Sigmoid colon (tissue), 4 donors: ENCODE results near the gene PCDHA11.

ENCODE experiments used
- POLR2A ChIP-seq, 2 donors: fragments of 450-650 bp; IDR thresholded peaks; one replicate each; pipeline ENCODE4 v1.6.1; 2016; ENCODE audit warnings: antibody characterized with exemption in 2 of 2, mild to moderate bottlenecking in 2 of 2, moderate library complexity in 2 of 2
- POLR2AphosphoS5 ChIP-seq, 4 donors: sonication (generic); formaldehyde crosslinking; IDR thresholded peaks; one replicate each; pipeline ENCODE4 v1.6.1; 2017; ENCODE audit warnings: antibody characterized with exemption in 4 of 4
- TF ChIP-seq, protein P1 (sequence below), 4 experiments: fragments of 450-650 bp in 3 of 4; fragments of 200-600 bp in 1 of 4; IDR thresholded peaks; one replicate each; pipeline ENCODE4 v1.5.1; 2016 to 2019; ENCODE audit warnings: antibody characterized with exemption in 4 of 4, mild to moderate bottlenecking in 3 of 4, moderate library complexity in 2 of 4

DNA sequence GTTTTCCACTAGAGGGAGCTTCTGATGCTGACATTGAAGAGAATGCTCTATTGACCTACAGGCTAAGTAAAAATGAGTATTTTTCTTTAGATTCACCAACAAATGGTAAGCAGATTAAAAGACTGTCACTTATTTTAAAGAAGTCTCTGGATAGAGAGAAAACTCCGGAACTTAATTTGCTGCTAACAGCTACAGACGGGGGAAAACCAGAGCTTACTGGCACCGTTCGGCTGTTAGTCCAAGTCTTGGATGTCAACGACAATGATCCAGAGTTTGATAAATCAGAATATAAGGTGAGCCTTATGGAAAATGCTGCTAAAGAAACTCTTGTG lies 764 bp downstream of the PCDHA11 start:
- TF ChIP-seq, protein P1, sequence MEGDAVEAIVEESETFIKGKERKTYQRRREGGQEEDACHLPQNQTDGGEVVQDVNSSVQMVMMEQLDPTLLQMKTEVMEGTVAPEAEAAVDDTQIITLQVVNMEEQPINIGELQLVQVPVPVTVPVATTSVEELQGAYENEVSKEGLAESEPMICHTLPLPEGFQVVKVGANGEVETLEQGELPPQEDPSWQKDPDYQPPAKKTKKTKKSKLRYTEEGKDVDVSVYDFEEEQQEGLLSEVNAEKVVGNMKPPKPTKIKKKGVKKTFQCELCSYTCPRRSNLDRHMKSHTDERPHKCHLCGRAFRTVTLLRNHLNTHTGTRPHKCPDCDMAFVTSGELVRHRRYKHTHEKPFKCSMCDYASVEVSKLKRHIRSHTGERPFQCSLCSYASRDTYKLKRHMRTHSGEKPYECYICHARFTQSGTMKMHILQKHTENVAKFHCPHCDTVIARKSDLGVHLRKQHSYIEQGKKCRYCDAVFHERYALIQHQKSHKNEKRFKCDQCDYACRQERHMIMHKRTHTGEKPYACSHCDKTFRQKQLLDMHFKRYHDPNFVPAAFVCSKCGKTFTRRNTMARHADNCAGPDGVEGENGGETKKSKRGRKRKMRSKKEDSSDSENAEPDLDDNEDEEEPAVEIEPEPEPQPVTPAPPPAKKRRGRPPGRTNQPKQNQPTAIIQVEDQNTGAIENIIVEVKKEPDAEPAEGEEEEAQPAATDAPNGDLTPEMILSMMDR (IDR thresholded peaks at IDR 0.05): no peak
- TF ChIP-seq POLR2AphosphoS5 (IDR thresholded peaks at IDR 0.05): no peak
- no peak for TF ChIP-seq POLR2A (IDR thresholded peaks at IDR 0.05)
